Measurements from ENCODE around the gene STRADB. TPM values are rescaled to one million over a fixed set of nuclear protein-coding genes. Genes with fewer than 3 reads are reported as not detected.
A peak's percentile ranks its signal among the peaks of the same experiment; 100 is the strongest.
"Not testable (repeated sequence)": the region's sequence is repeated elsewhere in the genome, so short reads cannot be mapped to it uniquely, and the experiment has no call there.

Gene STRADB
- total RNA-seq, 1 donor from 2014 or later = 44.4 TPM

- no peak overlapping the region for H3K4me3 Mint-ChIP-seq
- peaks cover 18% of the 10 kb centered on the region for H3K4me1 Mint-ChIP-seq
- no peaks in the 10 kb centered on the region for H3K9me3 Mint-ChIP-seq
- H3K27ac Mint-ChIP-seq = no peak overlapping the region
- H3K36me3 Mint-ChIP-seq = peaks cover 11% of the 10 kb centered on the region
- no peak for DNase-seq (ENCODE audit: low spot score in 2 of 2, unreplicated experiment in 2 of 2)
- TF ChIP-seq CTCF (IDR thresholded peaks at IDR 0.05; ENCODE audit: unreplicated experiment) = no peak
- H3K27me3 Mint-ChIP-seq (ENCODE audit: low read depth) = no peaks in the 10 kb centered on the region
These were observed 31.0 kb upstream of the STRADB start for GRCh38 chr2:201420442-201421113.

DNA sequence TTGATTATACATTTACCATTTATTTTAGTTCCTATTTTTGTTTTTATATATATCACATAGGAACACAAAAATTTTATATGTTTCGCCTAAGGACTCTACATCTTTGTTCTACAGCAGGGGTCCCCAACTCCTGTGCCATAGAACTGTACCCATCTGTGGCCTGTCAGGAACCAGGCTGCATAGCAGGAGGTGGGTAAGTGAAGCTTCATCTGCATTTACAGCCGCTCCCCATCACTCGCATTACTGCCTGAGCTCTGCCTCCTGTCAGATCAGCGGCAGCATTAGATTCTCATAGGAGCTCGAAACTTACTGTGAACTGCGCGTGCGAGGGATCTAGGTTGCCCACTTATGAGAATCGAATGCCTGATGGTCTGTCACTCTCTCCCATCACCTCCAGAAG is 25.6 kb upstream of the STRADB start:
- H3K36me3 Mint-ChIP-seq = peaks cover 23% of the 10 kb centered on the region
- peaks cover 16% of the 10 kb centered on the region for H3K9me3 Mint-ChIP-seq
- H3K4me3 Mint-ChIP-seq = no peak overlapping the region
- H3K27ac Mint-ChIP-seq = no peak overlapping the region
- H3K27me3 Mint-ChIP-seq (ENCODE audit: low read depth) = no peaks in the 10 kb centered on the region
- TF ChIP-seq CTCF (IDR thresholded peaks at IDR 0.05; ENCODE audit: unreplicated experiment) = no peak
- peaks cover 4% of the 10 kb centered on the region for H3K4me1 Mint-ChIP-seq
- DNase-seq (ENCODE audit: low spot score in 2 of 2, unreplicated experiment in 2 of 2) = no peak

GRCh38 chr2:201428366-201428765 is 23.2 kb upstream of the STRADB start:
- Mint-ChIP-seq H3K9me3 (peaks cover 19% of the 10 kb centered on the region), H3K36me3 (peaks cover 29% of the 10 kb centered on the region), H3K4me1 (peaks cover 14% of the 10 kb centered on the region)
- H3K27ac Mint-ChIP-seq; H3K4me3 Mint-ChIP-seq; DNase-seq (ENCODE audit: low spot score in 2 of 2, unreplicated experiment in 2 of 2); H3K27me3 Mint-ChIP-seq (ENCODE audit: low read depth): not testable (repeated sequence)

DNA sequence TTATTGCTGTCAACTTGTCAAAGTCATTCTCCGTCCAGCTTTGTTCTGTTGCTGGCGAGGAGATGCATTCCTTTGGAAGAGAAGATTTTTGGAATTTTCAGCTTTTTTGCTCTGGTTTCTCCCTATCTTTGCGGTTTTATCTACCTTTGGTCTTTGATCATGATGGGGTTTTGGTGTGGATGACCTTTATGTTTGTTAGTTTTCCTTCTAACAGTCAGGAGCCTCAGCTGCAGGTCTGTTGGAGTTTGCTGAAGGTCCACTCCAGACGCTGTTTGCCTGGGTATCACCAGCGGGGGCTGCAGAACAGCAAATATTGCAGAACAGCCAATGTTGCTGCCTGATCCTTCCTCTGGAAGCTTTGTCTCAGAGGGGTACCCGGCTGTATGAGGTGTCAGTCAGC is 21.7 kb upstream of the STRADB start:
- not testable (repeated sequence) for H3K27ac Mint-ChIP-seq; H3K27me3 Mint-ChIP-seq (ENCODE audit: low read depth); H3K4me3 Mint-ChIP-seq; DNase-seq (ENCODE audit: low spot score in 2 of 2, unreplicated experiment in 2 of 2)
- peaks cover 26% of the 10 kb centered on the region for H3K4me1 Mint-ChIP-seq
- H3K36me3 Mint-ChIP-seq = peaks cover 29% of the 10 kb centered on the region
- peaks cover 19% of the 10 kb centered on the region for H3K9me3 Mint-ChIP-seq

DNA sequence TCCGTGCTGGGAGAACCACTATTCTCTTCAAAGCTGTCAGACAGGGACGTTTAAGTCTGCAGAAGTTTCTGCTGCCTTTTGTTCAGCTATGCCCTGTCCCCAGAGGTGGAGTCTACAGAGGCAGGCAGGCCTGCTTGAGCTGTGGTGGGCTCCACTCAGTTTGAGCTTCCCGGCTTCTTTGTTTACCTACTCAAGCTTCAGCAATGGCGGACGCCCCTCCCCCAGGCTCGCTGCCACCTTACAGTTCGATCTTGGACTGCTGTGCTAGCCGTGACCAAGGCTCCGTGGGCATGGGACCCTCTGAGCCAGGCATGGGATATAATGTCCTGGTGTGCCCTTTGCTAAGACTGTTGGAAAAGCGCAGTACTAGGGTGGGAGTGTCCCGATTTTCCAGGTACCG is 21.2 kb upstream of the STRADB start:
- not testable (repeated sequence) for DNase-seq (ENCODE audit: low spot score in 2 of 2, unreplicated experiment in 2 of 2); H3K27ac Mint-ChIP-seq; H3K4me3 Mint-ChIP-seq; H3K27me3 Mint-ChIP-seq (ENCODE audit: low read depth)
- H3K4me1 Mint-ChIP-seq = peaks cover 26% of the 10 kb centered on the region
- peaks cover 29% of the 10 kb centered on the region for H3K36me3 Mint-ChIP-seq
- H3K9me3 Mint-ChIP-seq = peaks cover 19% of the 10 kb centered on the region

- Mint-ChIP-seq H3K27ac (no peak overlapping the region), H3K4me3 (no peak overlapping the region), H3K4me1 (peaks cover 26% of the 10 kb centered on the region), H3K36me3 (peaks cover 29% of the 10 kb centered on the region), H3K27me3 (ENCODE audit: low read depth) (no peaks in the 10 kb centered on the region), H3K9me3 (peaks cover 19% of the 10 kb centered on the region)
- no peak for DNase-seq (ENCODE audit: low spot score in 2 of 2, unreplicated experiment in 2 of 2)
- TF ChIP-seq CTCF (IDR thresholded peaks at IDR 0.05; ENCODE audit: unreplicated experiment) = no peak
These were observed 20.7 kb upstream of the STRADB start for GRCh38 chr2:201430839-201431238.

DNA sequence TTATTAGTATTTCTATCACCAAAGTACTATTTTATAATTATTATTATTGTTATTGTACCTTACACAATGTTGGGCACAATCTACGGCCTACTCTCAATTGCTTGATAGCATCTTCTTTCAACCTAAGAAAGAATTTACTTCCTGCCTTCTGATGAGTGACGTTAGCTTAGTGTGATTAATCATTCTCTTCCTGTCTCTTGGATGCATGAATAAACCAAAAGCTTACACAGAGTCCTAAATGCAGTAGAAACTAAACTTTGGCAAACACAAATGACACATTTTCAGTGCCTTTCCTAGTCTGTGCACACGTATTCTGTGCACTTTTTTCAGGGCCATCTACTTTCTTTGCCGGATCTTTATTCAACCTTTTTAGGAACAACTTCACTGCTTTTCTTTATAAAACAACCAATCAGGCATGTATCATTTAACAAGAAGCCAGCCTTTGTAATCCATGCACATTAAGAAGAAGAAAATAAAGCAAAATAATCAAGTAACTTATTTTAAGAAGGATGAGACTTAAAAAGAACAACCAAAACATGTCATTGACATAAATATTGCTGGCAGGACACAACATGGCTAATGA is 19.4 kb upstream of the STRADB start:
- Mint-ChIP-seq H3K36me3 (peaks cover 29% of the 10 kb centered on the region), H3K4me1 (peaks cover 26% of the 10 kb centered on the region), H3K9me3 (peaks cover 19% of the 10 kb centered on the region), H3K27me3 (ENCODE audit: low read depth) (no peaks in the 10 kb centered on the region), H3K4me3 (no peak overlapping the region), H3K27ac (peak overlapping the region; percentile 88)
- no peak for DNase-seq (ENCODE audit: low spot score in 2 of 2, unreplicated experiment in 2 of 2)
- TF ChIP-seq CTCF (IDR thresholded peaks at IDR 0.05; ENCODE audit: unreplicated experiment) = no peak
